Activated T-helper 1 cell treated with anti-CD3 and anti-CD28 coated beads, Interleukin-2, amount 50 U/mL, for 16 hours (primary cell): Measurements from ENCODE around the gene ATP11A.

Experiments used
- DNase-seq, 2 donors: peaks; one replicate each; pipeline ENCODE4 v3.0.0-alpha.2; 2020; ENCODE audit warnings: low read depth in 1 of 2, low spot score in 1 of 2

Gene ATP11A

DNA sequence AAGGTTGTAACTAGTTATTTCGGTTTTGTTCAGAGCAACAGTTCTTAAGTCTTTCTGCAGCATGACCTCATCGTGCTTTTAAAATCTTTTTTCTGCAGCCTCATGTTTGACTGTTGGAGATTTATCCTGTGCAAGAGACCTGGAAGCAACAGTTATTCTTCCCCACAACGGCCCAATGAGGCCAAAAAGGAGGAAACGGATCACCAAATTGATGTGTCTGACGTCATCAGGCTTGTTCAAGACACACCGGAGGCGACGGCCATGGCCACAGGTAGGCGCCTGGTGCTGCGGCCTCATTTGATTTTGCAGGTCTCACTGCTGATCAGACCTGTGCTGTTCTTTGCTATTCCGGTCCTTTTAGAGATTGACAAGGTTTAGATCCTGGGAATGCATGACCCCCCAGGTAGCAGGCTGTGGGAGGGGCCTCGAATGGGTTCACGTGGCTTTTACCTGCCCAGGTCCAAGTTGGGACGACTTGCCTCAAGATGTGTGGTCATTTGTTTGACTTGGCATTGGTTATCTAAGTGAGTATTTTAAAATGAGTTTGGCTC lies 212.3 kb downstream of the ATP11A start:
- no peak for DNase-seq

DNA sequence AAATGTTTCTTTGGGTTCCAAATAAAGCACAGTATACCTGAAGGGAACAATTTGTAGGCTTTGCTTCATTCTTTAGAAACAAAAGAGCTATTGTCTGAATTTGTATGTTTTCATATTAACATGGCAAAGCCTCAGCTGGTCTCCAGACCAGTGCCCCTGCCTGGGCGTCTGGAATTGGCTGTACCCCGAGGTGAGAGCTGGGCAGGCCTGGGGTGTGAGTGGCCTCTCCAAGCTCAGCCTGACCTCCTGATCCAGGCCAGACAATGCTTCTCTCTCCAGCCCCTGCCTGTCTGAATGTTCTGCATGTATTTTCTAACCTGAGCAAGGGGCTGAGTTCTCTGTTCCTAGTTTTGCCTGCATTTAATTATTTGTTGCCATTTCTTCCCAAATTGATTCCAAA lies 212.8 kb downstream of the ATP11A start:
- no peak for DNase-seq

DNA sequence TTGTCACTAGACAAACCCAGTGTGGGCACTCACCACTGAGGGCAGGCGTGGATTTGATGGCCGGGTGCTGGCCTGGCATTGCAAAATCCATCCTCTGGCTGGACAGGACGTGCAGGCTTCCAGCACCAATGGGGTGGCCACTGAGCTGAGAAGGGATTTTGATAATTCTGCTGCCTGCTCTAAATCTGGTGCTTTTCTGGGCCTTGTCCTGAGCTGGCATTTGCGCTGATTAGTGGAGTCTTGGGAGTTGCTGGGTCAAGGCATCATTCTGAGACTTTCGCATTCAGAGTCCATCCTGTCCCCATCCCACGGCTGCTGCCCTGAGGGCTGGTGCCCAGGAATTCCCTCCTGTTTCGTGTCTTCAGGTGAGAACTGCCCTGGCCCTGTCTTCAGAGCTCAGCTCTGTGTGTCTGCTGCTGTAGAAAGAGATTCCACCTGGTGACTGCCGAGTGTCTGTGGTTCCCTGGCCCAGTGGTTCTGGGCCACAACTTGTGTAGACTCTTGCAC lies 213.3 kb downstream of the ATP11A start:
- DNase-seq, result no peak

DNA sequence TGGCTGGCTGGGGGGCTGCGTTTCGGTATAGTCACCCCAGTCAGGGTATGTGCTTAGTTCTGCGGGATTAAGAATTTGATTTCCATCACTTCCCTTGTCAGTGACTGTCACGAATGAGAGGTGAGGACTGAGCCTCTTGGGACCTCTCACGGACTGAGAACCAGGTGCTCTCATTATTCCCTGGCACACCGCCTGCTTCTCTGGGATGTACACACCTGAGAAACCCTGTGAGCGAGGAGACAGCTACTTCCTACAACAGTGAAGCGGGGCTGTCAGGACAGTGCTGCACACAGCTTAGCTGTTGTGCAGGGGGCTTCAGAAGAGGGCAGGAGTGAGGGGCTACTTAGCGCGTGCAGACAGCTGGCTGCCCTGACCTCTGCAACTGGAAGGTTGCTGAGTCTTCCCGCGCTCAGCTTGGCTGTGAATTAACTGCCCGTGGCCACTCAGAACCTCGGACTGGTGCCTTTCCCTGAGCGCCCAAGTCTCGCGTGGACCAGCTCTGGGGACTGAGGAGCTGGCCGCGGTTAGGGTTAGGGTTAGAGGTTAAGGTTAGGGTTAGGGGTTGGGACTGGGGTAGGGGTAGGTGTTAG lies 213.9 kb downstream of the ATP11A start:
- no peak for DNase-seq

DNA sequence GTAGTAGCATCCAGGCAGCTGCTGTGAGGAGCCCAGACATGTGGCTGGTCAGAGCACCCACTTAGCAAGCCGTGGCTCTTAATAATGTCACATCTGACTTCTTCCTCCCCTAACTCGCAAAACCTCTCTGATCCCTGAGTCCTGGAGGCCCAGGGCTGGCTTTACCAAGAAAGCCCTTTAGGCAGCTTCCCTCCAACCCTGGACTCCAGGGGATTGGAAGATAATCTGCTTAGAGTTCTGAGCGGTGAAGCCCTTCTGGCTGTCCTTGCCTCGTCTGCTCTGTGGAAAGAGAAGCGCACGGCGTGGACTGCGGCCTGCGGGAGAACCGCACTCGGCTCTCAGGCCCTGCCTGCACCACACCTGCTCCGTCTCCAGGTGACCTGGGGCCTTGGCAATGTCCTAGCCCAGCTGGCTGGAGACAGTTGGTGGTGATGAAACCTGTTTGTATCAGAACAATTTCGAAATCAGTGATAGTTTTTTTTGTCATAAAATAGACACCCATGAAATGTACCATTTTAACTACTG lies 214.7 kb downstream of the ATP11A start:
- DNase-seq, result no peak

DNA sequence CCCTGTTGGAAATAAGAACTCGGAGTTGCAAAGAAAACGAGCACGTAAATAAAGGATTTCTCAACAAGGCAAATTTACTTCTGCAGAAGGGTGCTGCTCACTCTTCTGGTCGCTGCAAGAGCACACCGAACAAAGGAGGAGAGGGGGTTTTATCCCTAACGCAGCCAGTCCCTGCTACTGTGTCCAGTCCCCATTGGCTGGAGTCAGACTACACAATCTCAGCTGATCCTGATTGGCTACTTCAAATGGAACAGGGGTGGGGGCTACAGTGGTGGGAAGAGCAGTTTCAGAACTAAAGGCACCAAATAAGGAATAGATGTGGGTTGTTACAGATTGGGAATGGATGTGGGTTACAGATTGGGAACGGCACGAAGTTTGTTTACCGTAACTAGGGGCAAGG lies 215.2 kb downstream of the ATP11A start:
- no peak for DNase-seq

DNA sequence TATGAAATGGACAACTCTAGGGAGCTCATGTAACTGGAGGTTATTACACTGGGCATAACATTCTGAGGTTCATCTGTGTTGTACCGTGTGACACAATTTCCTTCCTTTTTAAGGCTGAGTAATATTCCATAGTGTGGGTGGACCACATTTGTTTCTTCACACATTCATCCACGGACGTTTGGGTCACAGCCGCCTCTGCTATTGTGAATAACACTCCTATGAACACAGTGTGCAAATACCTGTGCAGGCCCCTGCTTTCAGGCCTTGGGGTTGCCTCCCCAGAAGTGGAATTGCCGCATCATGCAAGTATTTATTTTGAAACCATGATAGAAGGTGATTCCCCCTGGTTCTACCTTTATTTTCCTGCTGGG lies 215.8 kb downstream of the ATP11A start:
- DNase-seq, result no peak

DNA sequence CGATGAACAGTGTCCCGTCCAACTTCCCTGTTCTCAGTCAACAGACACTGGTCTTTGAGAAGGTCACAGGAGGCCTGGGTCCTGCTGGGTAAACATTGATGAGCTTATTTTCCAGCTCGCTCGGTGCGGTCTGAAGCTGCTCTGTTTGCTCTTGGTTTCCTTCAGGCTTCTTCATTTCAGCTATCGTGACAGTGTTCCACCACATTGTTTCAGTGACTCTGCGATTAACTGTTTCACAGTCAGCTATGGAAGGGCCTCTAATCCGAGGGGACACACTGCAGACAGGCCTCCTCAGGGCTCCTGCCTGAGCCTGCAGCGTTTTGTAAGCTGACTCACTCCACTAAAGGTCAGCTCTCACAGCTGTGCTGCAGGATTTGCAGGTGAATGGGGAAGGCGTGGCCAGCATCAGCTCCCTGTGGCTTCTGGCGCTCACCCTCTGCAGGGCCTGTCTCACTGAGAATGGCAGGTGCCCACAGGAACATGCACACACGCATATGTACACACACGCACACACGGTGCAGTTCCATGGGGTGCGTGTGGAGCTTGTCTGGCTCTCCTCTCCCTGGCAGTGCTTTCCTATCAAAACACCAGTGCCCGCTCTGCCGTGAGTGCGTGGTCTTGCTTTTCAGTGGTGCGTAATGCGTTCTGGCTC lies 216.3 kb downstream of the ATP11A start:
- DNase-seq, result no peak

- no peak for DNase-seq
Observed at GRCh38 chr13:112907286-112907685, 217.4 kb downstream of the ATP11A start.

- no peak for DNase-seq
Observed at GRCh38 chr13:112907871-112908331, 218.1 kb downstream of the ATP11A start.

- no peak for DNase-seq
Observed at GRCh38 chr13:112908342-112908741, 218.5 kb downstream of the ATP11A start.

DNA sequence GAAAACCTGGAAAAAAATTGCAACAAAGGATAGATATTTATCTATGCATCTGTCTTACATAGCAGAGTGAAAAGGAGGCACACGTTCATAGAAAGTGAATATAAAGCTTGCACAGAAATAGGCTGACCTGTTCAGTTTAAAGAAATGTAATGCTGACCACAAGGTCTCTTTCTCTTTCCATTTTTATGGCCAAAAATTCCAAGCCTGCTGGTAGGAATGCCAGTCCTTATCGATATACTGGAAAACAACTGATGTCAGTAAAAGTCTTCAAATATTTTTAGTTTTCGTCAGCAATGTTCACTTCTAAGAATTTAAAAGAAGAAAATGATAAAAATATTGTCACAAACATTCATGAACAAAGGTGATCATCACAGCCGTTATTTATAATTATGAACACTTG lies 220.2 kb downstream of the ATP11A start:
- DNase-seq, result no peak

DNA sequence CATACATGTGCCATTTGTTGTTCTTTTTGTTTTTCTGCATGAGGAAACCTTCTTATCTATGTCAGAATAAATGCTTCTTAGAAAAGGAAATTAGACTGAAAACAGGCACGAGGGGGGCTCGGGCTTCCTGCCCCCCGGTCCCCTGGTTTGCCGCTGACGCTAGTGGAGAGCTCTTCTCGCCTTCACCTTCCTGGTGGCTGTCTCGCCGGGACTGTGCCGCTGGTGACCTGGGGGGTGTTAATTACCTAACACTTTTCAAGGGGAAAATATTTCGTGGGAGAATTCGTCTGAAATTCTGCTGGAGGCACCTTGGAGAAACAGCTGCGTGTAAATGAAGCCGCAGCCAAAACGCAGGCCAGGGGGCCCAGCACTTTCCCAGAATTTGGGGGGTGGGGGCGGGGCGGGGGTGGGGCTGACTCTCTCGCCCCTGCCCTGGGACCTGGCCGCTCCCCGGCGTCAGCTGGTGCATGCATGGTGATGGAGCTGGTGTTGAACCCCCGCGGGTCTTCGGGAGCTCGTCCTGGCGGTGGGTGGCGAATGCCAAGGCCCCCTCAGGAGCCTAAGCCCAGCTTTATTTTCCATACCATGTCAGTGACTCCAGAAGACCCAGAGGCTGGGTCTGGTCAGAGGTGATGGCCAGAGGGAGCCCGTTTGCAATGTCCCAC lies 220.9 kb downstream of the ATP11A start:
- no peak for DNase-seq

- no peak for DNase-seq
Observed at GRCh38 chr13:112911285-112911701, 221.5 kb downstream of the ATP11A start.

GRCh38 chr13:112911883-112912282 lies 222.0 kb downstream of the ATP11A start:
- DNase-seq, result no peak

DNA sequence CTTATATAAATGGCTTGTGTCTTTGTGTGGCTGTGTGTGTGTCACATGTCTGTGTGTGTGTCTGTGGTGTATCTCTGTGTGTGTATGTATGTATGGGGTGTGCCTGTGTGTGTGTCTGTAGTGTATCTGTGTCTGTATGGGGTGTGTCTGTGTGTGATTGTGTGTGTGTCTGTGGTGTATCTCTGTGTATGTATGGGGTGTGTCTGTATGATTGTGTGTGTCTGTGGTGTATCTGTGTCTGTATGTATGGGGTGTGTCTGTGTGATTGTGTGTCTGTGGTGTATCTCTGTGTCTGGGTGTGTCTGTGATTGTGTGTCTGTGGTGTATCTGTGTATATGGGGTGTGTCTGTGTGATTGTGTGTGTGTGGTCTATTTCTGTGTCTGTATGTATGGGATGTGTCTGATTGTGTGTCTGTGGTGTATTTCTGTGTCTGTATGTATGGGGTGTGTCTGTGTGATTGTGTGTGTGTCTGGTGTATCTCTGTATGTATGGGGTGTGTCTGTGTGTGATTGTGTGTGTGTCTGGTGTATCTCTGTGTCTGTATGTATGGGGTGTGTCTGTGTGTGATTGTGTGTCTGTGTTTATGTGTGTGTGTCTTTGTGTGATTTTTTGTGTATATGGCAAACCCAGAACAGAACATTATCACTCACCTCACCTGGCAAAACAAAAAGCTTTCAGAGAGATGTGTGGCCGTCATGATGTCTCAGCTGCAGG lies 223.0 kb downstream of the ATP11A start:
- no peak for DNase-seq

DNA sequence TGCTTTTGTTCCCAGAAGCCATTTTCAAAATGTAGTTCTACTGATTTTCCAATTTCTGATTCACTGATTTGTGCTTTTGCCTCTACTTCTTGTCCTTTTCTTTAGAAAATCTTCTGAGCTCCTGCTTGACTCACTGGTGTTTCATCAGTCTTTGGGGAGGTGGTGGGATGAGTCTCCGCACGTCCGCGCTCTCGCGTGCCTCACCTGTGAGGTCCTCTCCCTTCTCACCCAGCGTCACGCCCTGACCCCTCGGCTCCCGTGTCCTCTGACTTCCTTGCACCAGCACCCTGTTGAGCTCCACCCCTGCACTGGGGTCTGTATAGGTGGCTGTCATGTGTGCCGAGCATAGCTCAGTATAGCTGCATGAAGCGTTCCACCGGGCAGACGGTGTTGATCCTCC lies 226.5 kb downstream of the ATP11A start:
- DNase-seq, result no peak

DNA sequence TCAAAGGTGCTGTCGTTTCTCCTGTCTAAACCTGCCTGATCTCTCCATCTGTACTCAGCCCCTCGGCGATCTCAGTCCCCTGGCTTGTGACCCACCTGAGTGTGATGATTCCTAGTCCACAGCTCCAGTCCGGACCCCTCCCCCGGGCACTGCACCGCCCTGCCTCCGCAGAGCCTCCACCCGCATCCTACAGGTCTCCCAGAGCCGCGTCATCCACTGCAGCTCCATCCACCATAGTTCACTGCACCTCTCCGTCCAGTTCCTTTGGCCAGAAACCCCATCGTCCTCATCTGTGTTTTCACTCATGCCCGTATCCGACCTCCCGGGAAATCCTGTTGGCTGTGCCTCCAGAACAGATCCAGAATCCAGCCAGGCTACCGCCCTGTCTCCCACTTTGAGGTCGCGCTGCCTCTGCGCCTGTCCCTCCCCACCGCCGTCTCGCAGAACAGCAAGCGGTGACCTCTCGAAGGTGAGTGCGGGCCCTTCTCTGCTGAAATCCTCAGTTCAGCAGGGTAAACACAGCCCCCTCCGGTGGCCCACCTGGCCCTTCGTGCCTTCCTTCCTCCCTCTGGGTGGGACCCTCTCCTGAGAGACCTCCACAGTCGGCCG lies 227.3 kb downstream of the ATP11A start:
- DNase-seq, result no peak

DNA sequence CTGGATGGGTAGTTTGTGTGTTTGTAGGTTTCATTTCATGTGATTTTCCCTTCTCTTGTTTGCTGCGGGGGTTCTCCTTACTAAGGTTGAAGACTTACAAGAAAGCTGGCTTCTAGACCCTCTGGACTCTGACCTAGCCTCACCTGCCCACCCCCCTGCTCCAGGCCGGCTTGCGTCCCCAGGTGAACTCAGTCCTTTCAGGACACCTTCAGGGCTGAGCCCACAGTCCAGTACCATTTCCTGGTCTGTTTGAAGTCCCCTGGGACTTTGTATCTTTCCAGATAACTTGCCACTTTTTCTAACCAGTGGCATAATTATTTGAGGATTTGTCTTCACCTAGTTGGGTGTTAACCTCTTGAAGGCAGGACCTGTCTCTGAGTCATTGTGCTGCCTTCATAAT lies 227.9 kb downstream of the ATP11A start:
- DNase-seq, result no peak

DNA sequence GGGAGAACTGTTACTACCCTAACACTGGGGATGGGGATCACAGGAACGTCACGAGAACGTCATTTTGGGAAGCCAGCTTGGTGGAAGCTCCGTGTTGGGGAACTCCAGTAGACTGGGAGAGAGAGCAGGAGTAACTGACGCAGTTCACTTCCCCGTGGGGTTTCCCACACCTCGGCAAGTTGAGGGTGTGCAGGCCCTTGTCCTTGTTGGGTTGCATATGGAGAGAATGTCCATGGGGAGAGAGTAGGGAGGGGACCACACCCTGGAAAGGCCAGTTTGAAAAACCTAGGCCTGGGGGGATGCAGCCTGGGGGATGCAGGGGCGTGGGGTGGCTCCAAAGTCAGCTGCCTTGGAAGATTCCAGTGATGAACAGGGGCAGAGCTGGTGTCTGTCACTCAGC lies 228.4 kb downstream of the ATP11A start:
- DNase-seq, result no peak

- no peak for DNase-seq
Observed at GRCh38 chr13:112918746-112919145, 228.9 kb downstream of the ATP11A start.
